Stimulated activated CD4-positive, alpha-beta T cell treated with anti-CD3 and anti-CD28 coated beads, TNF-alpha, amount 100 ng/mL, for 24 hours (primary cell): Measurements from ENCODE around the gene CCM2.
A peak's percentile ranks its signal among the peaks of the same experiment; 100 is the strongest.
"Not testable (repeated sequence)": the region's sequence is repeated elsewhere in the genome, so short reads cannot be mapped to it uniquely, and the experiment has no call there.

Experiments
- DNase-seq, 3 experiments: peaks; one replicate each; pipeline ENCODE4 v3.0.0-alpha.2; 2020; ENCODE audit warnings: low read depth in 3 of 3

The CCM2 gene

GRCh38 chr7:45033261-45033930 lies 33.4 kb downstream of the CCM2 start:
- no peak for DNase-seq

- DNase-seq: no peak
Measured at GRCh38 chr7:45033931-45034290, 33.9 kb downstream of the CCM2 start.

GRCh38 chr7:45034710-45035109 lies 34.7 kb downstream of the CCM2 start:
- not testable (repeated sequence) for DNase-seq

GRCh38 chr7:45035371-45035770 lies 35.4 kb downstream of the CCM2 start:
- DNase-seq: no peak

GRCh38 chr7:45035893-45036292 lies 35.9 kb downstream of the CCM2 start:
- no peak for DNase-seq

GRCh38 chr7:45036317-45036716 lies 36.3 kb downstream of the CCM2 start:
- no peak for DNase-seq

GRCh38 chr7:45036796-45037195 lies 36.8 kb downstream of the CCM2 start:
- peak in 1 of 3 experiments; percentile 30 for DNase-seq

GRCh38 chr7:45037876-45038275 lies 37.9 kb downstream of the CCM2 start:
- no peak for DNase-seq

GRCh38 chr7:45039106-45039505 lies 39.1 kb downstream of the CCM2 start:
- no peak for DNase-seq

- DNase-seq: no peak
Measured at GRCh38 chr7:45044338-45044737, 44.3 kb downstream of the CCM2 start.

- no peak for DNase-seq
Measured at GRCh38 chr7:45048748-45049147, 48.7 kb downstream of the CCM2 start.

GRCh38 chr7:45050198-45050597 lies 50.2 kb downstream of the CCM2 start:
- no peak for DNase-seq

GRCh38 chr7:45052011-45052410 lies 52.0 kb downstream of the CCM2 start:
- DNase-seq: no peak

GRCh38 chr7:45053401-45053800 lies 53.4 kb downstream of the CCM2 start:
- no peak for DNase-seq

- no peak for DNase-seq
Measured at GRCh38 chr7:45053941-45054340, 53.9 kb downstream of the CCM2 start.

- no peak for DNase-seq
Measured at GRCh38 chr7:45054442-45054841, 54.4 kb downstream of the CCM2 start.

- no peak for DNase-seq
Measured at GRCh38 chr7:45055016-45055415, 55.0 kb downstream of the CCM2 start.

GRCh38 chr7:45055594-45056219 lies 55.7 kb downstream of the CCM2 start:
- no peak for DNase-seq

- DNase-seq: no peak
Measured at GRCh38 chr7:45057878-45058277, 57.9 kb downstream of the CCM2 start.

GRCh38 chr7:45060295-45060694 lies 60.3 kb downstream of the CCM2 start:
- DNase-seq: no peak

- DNase-seq: no peak
Measured at GRCh38 chr7:45061352-45061751, 61.4 kb downstream of the CCM2 start.

- no peak for DNase-seq
Measured at GRCh38 chr7:45061806-45062425, 61.9 kb downstream of the CCM2 start.

- no peak for DNase-seq
Measured at GRCh38 chr7:45064047-45064725, 64.2 kb downstream of the CCM2 start.
